Ovary (tissue), 3 donors: Measurements from ENCODE around the gene SIGLEC11.

Experiments used
- POLR2A ChIP-seq: fragments of 450-650 bp; IDR thresholded peaks from one replicate; pipeline ENCODE4 v1.6.1; 2017; ENCODE audit warnings: antibody characterized with exemption, mild to moderate bottlenecking, moderate library complexity
- TF ChIP-seq, protein P1 (sequence below), 3 donors: fragments of 450-650 bp in 2 of 3; fragments of 200-600 bp in 1 of 3; IDR thresholded peaks; one replicate each; pipeline versions ENCODE4 v1.5.1 to v1.8.0; 2016 to 2022; ENCODE audit warnings: antibody characterized with exemption in 3 of 3, mild to moderate bottlenecking in 1 of 3
- donor health status: DM: no; HTN: no; CAD: no.

DNA sequence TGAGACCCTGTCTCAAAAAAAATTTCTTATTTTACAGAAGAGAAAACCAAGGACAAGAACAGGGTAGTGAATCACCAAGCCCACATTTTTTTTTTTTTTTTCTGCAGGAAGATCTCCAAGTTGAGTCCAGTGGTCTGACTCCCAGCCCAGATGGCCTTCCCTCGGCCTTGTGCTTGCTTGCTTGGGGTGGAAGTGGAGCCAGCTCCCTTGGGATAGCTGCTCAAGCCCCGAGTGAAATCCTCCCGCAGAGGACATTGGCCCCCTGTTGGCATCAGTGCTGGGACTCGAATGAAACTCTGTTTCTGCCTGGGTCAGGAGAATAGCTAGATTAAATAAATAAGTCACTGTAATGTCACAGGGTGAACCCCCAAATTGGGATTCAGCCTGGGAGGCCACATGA lies 22.3 kb downstream of the SIGLEC11 start:
- TF ChIP-seq, protein P1, sequence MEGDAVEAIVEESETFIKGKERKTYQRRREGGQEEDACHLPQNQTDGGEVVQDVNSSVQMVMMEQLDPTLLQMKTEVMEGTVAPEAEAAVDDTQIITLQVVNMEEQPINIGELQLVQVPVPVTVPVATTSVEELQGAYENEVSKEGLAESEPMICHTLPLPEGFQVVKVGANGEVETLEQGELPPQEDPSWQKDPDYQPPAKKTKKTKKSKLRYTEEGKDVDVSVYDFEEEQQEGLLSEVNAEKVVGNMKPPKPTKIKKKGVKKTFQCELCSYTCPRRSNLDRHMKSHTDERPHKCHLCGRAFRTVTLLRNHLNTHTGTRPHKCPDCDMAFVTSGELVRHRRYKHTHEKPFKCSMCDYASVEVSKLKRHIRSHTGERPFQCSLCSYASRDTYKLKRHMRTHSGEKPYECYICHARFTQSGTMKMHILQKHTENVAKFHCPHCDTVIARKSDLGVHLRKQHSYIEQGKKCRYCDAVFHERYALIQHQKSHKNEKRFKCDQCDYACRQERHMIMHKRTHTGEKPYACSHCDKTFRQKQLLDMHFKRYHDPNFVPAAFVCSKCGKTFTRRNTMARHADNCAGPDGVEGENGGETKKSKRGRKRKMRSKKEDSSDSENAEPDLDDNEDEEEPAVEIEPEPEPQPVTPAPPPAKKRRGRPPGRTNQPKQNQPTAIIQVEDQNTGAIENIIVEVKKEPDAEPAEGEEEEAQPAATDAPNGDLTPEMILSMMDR (IDR thresholded peaks at IDR 0.05), result no peak
- no peak for TF ChIP-seq POLR2A
